GM21786 (cell line): Measurements from ENCODE around the gene MSI2.

ENCODE experiments used
- ATAC-seq: cut with Tn5 transposase; IDR thresholded peaks from one replicate; pipeline ENCODE4 v1.9.1; 2021; ENCODE audit not compliant: unreplicated experiment

Gene MSI2

GRCh38 chr17:57622683-57623433, 366.5 kb downstream of the MSI2 start:
- no peak for ATAC-seq

- no peak for ATAC-seq
Measured at GRCh38 chr17:57623620-57624019, 367.3 kb downstream of the MSI2 start.

GRCh38 chr17:57624386-57624785, 368.1 kb downstream of the MSI2 start:
- ATAC-seq: no peak

GRCh38 chr17:57625511-57625910, 369.2 kb downstream of the MSI2 start:
- ATAC-seq: no peak

GRCh38 chr17:57625957-57626356, 369.6 kb downstream of the MSI2 start:
- no peak for ATAC-seq

GRCh38 chr17:57626520-57627210, 370.3 kb downstream of the MSI2 start:
- no peak for ATAC-seq

GRCh38 chr17:57627591-57627990, 371.3 kb downstream of the MSI2 start:
- no peak for ATAC-seq

GRCh38 chr17:57628421-57628820, 372.1 kb downstream of the MSI2 start:
- no peak for ATAC-seq

- ATAC-seq: peak; percentile 82
Measured at GRCh38 chr17:57629470-57629869, 373.1 kb downstream of the MSI2 start.

- ATAC-seq: no peak
Measured at GRCh38 chr17:57629886-57630285, 373.6 kb downstream of the MSI2 start.

GRCh38 chr17:57630736-57631135, 374.4 kb downstream of the MSI2 start:
- no peak for ATAC-seq

- no peak for ATAC-seq
Measured at GRCh38 chr17:57631871-57632270, 375.5 kb downstream of the MSI2 start.

- no peak for ATAC-seq
Measured at GRCh38 chr17:57632294-57632693, 376.0 kb downstream of the MSI2 start.

GRCh38 chr17:57633236-57633635, 376.9 kb downstream of the MSI2 start:
- no peak for ATAC-seq

GRCh38 chr17:57634713-57635465, 378.6 kb downstream of the MSI2 start:
- ATAC-seq: no peak

GRCh38 chr17:57636274-57636673, 380.0 kb downstream of the MSI2 start:
- no peak for ATAC-seq

- ATAC-seq: no peak
Measured at GRCh38 chr17:57636985-57637665, 380.8 kb downstream of the MSI2 start.

GRCh38 chr17:57637666-57638010, 381.3 kb downstream of the MSI2 start:
- ATAC-seq: no peak

- ATAC-seq: no peak
Measured at GRCh38 chr17:57638284-57638683, 382.0 kb downstream of the MSI2 start.

- ATAC-seq: no peak
Measured at GRCh38 chr17:57639381-57639780, 383.1 kb downstream of the MSI2 start.

GRCh38 chr17:57640079-57640478, 383.8 kb downstream of the MSI2 start:
- ATAC-seq: no peak
